CD4-positive, alpha-beta T cell treated with Interleukin-17A for 1 hour (primary cell): Measurements from ENCODE around the gene PTPRG.

ENCODE experiments used
- DNase-seq: peaks from one replicate; pipeline ENCODE4 v3.0.0-alpha.2; 2020

Gene PTPRG

DNA sequence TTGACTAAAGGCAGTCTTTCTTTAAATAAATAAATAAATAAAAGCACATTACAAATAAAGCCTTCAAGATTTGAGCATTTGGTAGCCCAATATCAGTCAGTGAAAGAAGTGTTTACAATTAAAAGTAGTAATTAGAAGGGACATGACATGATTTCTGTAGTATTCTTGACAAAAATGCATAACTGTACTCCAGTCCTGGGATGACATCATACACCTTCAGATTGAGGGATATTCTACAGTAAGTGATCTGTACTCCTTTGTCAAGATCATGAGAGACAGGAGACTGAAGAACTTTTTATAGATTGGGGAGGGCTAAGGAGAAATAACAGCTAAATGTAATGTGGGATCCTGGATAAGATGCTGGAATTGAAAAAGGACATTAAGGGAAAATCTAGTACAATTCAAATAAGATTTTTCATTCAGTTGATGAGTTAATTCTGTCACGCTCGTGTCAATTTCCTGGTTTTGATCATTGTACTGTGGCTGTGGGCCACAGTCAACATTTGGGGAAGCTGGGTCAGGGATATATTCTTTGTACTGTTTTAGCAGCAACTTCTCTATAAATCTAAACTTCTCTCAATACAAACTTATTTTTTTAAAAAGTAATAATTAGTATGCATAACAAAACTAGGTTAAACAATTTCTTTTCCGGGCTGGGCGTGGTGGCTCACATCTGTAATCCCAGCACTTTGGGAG is 314.8 kb downstream of the PTPRG start:
- no peak for DNase-seq

DNA sequence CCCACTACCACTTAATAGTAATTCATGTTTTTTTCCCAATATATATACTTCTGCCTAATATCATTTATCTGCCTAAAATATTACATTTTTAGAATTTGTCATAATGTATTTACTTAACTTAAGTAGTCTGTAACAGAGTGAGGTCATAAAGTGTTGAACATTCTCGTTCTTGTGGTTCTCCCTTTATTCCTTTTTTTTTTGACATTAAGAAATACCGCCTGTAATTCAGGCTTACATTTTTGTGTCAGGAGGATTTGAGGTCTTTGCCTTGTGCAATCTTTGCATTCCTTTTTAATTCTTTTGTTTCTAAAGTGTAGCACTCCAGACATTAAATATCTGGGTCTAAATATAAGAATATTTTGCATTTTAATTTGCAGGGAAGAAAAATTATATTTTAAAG is 315.4 kb downstream of the PTPRG start:
- no peak for DNase-seq

DNA sequence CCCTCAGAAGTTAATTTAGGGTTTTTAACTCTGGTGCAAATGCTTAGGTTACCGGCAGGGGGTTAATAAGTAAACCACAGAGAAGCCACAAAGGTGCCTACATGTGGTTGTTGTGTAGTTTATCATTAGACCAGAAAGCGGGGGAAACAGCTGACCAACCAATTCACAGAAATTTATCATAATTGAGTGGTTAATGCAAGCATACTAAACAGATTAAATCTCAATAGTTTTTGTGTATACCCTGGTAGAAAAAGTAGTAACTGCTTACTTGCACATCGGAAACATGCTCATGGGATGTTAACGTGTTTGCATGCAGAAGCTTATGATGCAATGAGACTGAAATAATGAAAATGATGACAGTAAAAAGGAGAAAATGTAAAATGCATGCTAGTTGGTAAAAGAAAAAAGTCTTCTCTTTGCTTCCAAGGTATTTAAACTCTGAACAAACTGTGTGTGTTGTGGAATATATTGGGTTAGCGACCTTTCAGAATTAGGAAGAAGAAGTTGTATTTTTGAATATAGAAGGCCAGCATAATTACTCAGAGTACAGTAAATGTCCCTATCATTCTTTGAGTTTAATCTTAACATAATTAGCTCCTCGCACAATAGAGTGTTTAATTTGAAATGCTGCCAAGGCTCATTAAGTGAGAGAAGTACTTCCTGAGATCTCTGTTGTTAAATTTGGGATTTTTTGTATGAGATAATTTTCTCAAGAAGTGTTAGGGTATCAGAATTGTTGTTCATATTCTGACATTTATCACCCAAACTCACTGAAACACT is 316.2 kb downstream of the PTPRG start:
- no peak for DNase-seq

GRCh38 chr3:61882253-61882652 is 320.9 kb downstream of the PTPRG start:
- no peak for DNase-seq

GRCh38 chr3:61884794-61885193 is 323.4 kb downstream of the PTPRG start:
- no peak for DNase-seq

- DNase-seq: no peak
Measured at GRCh38 chr3:61885414-61885813, 324.0 kb downstream of the PTPRG start.

GRCh38 chr3:61887206-61887605 is 325.8 kb downstream of the PTPRG start:
- DNase-seq: no peak

DNA sequence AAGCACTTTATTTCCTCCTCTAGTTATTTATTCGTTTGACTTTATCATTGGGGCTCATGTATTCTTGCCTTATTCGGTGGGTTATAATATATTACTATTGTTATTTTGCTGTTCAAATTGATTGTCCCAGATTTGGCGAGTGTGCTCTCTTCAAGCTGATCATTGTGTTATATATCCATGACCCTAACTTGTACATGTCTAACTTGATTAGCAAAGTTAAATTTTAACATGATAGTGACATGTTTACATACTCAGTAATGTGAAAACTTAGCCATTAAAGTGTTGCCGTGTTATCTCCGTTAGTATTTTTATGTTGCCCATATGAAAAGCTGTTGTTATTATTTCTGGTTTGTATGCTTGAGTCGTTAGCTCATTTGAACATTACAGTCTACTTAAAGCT is 327.9 kb downstream of the PTPRG start:
- DNase-seq: no peak

- DNase-seq: no peak
Measured at GRCh38 chr3:61890167-61890566, 328.8 kb downstream of the PTPRG start.

DNA sequence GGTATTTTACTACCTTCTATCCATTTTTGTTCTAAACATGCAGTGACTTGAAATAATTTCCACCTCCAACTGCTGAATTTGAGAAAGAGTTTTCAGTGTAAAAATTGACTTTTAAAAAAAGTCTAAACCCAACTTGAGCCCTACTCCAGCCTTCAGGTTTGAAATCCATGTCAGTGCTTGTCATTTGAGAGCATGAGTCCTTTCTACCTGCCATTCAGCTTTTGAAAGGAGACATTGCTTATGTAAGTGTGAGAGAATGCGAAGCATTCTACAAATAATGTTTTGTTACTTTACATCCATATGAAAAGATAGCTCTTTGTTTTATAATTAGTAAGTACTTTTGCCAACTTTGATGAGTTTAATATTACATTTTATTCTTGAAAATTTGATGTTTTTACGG is 329.2 kb downstream of the PTPRG start:
- DNase-seq: no peak

DNA sequence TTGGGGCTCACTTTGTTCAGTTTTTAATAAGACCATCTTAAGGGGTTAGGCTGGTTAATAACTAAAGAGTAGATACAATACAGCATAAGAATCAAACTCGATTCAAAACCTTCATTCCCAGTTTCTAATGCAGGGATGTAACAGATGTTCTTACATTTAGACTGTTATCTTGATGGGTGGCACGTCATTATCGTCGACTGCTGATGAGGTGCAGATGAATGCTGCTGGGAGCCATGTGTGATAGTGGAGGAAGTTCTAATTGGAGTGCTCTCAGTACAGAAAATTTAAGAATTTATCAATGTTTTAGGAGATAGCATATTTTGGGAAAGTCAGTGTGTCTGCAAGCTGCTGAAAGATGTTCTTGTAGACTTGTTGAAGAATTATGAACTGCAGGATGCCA is 331.5 kb downstream of the PTPRG start:
- no peak for DNase-seq

GRCh38 chr3:61893840-61894566 is 332.6 kb downstream of the PTPRG start:
- DNase-seq: no peak

DNA sequence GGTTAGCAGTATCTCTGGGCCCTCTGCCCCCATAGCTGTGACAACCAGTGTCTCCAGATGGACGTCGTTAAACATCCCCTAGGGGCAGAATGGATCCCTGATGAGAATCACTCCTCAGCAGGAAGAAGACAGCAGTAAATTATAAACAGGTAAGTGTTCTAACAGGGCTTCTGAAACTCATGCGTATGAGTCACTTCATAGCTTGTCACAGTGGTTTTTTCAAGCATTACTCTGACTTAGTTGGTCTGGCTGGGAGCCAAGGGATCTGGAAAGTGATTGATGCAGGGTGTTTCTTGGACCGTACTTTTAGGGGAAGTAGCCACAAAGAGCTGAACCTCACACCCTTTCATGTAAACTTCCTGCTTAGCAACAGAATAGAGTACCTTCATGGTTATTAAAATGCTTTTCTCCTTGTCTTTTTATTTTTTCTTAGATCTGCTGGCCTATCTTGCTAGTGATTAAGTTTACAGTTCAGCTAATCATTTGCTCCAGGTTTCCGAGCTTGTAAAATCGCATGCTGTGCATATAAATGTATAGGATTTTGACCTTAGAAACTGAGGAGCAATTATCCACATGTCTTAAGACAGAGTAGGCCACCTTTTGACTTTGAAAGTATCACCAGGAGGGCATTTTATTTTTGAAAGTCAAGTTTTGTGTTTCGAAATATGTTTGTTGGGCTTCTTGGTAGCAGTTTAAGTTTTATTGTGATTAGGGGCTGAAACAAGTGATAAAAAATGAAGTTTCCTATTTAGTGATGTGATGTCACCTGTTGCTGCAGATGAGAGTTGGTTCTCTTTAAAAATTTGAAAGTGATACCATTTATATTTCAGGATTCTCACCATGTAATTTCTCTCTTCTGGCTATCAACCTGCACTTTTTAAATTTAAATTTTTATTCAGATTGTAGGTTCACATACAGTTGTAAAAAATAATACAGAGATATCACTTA is 333.9 kb downstream of the PTPRG start:
- peak; percentile 46 for DNase-seq

DNA sequence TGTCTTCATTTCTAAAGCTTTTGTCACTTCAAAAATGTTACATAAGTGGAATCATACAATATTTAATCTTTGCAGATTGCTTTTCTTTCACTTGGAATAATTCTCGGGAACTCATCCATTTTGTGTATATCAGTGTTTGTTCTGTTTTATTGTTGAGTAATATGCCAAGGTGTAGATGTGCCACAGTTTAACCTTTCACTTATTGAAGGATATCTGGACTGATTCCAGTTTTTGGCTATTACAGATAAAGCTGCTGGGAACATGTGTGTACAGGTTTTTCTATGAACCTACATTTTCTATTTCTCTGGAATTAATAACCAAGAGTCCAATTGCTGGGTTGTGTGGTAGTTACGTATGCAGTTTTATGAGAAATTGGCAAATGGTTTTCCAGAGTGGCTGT is 334.9 kb downstream of the PTPRG start:
- DNase-seq: no peak

DNA sequence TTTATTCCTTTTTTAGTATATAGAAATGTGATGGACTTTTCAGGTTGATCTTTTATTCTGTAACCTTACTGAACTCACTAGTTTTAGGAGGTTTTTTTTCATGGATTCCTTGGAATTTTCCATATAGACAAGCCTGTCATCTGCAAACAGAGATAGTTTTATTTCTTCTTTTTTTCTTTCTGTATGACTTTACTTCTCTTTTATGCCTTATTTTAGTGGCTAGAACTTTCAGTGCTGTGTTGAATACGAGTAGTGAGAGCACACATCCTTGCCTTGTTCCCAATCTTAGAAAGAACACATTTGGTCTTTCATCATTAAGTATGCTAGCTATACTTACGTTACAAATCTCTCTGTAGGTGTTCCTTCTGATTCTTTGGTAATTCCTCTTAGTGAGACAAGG is 336.5 kb downstream of the PTPRG start:
- DNase-seq: no peak

GRCh38 chr3:61899700-61900462 is 338.5 kb downstream of the PTPRG start:
- DNase-seq: no peak

- DNase-seq: no peak
Measured at GRCh38 chr3:61901496-61901895, 340.1 kb downstream of the PTPRG start.

DNA sequence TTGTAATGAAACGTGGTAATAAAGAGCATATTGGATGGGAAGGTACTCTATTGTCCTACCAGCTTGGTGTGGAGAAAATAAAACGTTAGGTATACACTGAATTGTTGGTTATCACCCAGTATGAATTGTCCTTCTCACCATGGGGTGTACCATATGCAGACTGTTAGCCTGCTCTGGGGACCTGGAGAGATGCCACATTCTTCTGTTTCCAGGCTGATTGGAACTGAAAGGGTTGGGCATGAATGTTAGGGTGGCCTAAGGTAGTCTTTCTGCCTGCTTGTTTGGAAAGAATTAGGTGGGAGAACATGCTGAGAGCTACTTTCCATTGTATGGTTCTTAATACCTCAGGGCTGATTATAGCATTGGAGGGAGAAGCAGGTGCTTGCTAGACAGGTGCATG is 340.6 kb downstream of the PTPRG start:
- no peak for DNase-seq

DNA sequence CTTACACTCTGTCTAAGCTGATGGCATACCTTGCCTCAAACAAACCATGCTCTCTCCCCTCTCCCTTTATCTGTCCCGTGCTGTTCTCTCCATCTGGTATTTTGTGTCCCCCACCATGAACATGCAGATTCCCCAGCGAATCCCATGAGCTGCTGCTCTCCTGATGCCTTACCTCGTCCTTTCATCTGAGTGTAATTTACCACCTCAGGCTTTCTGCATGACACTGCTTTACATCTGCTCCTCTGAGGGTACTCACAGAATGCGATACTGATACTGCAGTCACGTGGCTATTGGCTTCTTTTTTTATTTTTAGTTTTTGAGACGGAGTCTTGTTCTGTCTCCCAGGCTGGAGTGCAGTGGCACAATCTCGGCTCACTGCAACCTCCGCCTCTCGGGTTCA is 341.7 kb downstream of the PTPRG start:
- DNase-seq: no peak

GRCh38 chr3:61903931-61904657 is 342.7 kb downstream of the PTPRG start:
- DNase-seq: no peak

DNA sequence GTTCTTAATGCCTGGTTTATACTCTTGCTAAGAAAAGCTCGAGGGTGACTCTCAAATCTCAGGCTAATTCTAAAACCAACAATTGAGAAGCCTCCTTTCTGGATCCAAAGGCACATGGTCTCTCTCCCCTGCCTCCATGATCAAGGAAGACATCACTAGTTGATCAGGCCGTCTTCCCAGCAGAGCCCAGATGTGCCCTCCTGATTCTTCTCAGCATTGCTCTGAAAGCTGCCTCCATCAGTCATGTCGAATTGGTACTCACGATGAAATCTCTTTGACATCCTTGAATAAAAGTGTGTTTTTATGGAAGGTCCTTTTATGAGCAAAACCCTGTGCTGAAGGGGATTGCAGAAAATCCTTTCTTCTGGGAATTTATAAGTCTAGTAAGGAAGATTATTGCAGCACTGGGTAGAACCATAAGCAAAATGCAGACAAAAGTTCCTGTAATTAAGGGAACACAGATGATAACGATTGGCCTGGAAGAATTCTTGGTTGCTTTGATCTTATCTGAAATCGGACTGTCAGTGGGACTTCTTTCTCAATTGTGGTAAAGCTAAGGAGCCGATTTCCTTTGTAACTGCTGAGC is 345.9 kb downstream of the PTPRG start:
- no peak for DNase-seq
